HG03565 (cell line): Measurements from ENCODE around the gene ZMYM2.
A peak's percentile ranks its signal among the peaks of the same experiment; 100 is the strongest.
"Not testable (repeated sequence)": the region's sequence is repeated elsewhere in the genome, so short reads cannot be mapped to it uniquely, and the experiment has no call there.

ENCODE experiments used
- ATAC-seq: cut with Tn5 transposase; IDR thresholded peaks from one replicate; pipeline ENCODE4 v1.9.1; 2021; ENCODE audit warnings: mild to moderate bottlenecking, moderate library complexity; ENCODE audit not compliant: unreplicated experiment

Gene ZMYM2

GRCh38 chr13:19958155-19959111 lies at the start of gene ZMYM2:
Gene ZMYM2, plus strand, starts transcription at chr13:19958727. Its CDS starts 34,346 bp downstream, at chr13:19993073.
- peak; percentile 68 for ATAC-seq

- no peak for ATAC-seq
Measured at GRCh38 chr13:19910336-19911072, 48.0 kb upstream of the ZMYM2 start.

DNA sequence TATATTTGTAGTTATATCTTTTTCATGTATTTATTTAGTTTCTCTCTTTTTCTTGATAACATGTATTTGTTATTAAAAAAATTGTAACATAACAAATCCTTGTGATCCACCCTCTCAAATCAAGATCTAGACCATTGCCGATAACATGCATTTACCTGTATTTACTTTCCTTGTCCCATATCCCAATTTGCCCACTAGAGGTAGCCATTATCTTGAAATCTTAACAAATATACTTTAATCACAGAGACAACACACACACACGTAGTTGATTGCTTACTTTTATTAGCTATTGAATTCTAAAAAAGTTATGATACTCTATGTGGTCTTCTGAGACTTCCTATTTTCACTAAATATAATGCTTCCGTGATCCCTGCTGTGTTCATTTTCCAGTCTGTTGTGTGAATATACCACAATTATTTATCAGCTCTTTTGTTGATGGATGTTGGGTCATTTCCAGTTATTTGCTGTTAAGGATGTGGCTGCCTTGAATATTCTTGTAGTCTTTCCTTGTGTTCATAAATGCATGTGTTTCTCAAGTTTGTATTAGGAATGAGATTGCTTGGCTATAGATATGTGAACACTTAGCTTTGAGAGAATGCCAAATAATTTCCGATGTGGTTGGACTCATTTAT lies 31.3 kb upstream of the ZMYM2 start:
- ATAC-seq: no peak

GRCh38 chr13:19940106-19940505 lies 18.4 kb upstream of the ZMYM2 start:
- no peak for ATAC-seq

DNA sequence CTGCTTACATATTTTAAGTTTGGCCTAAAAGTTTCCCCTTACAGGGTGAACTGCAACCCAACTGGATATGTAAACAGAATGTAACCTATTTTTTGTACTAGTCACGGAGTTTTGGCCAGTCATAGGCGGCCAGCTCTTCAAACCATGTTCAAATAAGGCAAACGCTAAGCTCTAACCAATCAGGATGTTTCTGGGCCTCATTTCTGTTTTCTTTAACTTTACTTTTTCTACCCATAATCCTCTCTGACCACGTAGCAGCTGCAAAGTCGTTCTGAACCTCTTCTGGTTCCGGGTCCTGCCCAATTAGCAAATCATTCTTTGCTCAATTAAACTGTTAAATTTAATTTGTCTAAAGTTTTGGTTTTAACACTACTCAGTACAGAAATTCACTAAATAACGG lies 8.2 kb upstream of the ZMYM2 start:
- no peak for ATAC-seq

DNA sequence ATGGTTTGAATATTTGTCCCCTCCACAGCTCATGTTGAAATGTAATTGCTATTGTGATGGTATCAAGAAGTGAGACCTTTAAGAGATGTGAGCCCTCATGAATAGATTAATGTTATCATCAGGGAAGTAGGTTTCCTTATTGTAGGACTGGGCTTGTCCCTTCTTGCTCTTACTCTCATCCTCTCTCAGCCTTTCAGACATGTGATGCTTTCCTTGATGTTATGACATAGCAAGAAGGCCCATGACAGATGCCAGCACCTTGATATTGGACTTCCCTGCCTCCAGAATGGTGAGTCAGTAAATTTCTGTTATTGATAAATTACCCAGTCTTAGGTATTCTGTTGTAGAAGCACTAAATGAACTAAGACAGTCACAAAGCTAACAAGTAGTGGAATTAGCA lies 5.7 kb upstream of the ZMYM2 start:
- no peak for ATAC-seq

GRCh38 chr13:19955873-19956559 lies 2.5 kb upstream of the ZMYM2 start:
- no peak for ATAC-seq

GRCh38 chr13:19957320-19958154 lies 990 bp upstream of the ZMYM2 start:
- ATAC-seq: peak; percentile 29

DNA sequence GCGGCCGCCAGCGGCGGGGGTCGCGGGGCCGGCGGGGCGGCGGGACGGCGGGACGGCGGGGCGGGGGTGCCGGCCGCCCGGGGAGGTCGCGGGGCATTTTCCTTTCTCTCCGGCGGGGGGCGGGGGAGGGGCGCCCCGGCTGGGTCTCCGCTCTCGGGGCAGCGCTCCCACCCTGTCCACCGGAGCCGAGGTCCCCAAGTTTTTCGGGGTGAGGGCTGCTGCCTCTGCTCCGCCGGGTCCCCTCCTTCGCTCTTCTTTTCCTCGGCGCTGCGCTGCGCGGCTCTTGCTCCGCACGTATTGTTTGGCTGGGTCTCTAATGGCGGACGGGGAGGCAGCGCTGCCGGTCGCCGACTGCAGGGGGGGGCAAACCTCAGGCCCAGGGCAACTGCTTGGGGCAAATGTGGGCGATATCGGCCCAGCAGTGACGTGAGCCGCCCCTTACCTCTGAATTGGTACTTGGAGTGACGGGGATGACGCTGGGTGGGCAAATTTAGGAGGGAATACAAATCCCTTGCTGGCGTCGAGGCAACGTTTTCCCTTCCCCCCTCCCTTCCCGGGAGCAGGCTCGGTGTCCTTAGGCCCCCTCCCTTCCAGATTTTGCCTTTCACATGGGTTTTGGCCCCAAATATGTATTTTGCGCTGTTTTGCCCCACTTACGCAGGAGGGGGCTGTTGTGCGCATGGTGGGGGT lies 759 bp downstream of the ZMYM2 start:
- ATAC-seq: no peak

DNA sequence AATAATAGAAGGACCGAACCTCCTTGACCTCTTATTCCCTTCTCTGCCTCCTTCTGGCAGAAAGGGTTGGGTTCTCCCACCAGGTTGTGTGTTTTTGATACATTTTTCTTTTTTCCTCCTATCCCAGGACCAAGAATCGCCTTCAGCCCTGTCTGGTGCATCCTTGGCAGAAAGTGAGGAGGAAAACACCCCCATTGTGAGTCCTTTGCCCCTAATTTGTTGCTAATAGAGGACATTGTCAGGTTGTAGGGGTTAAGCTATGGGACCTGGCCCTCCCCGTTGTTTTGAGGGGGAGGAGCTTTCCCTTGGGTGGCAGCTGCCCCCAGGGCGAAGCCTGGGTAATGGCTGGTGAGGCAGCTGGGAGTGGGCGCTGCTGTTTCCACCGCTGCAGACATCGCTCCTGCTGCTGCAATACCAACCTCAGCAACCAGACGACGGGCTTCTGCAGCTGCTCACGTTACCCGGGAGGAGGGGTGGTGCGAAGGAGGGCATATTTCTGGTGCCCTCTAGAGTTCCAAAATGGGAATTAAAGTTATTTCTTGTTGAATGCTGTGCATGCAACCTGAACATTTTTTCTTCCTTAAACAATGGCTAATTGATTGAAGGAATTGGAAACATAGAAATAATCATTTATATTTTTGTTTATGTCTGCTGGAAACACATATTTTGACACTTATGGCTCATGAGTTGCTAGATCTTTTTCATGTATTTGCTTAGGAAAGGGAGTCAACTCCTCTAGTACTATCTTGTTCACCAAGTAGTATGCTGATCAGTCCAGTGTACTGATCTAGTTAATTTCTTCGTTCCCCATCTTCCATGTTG lies 1.5 kb downstream of the ZMYM2 start:
- ATAC-seq: peak; percentile 30

DNA sequence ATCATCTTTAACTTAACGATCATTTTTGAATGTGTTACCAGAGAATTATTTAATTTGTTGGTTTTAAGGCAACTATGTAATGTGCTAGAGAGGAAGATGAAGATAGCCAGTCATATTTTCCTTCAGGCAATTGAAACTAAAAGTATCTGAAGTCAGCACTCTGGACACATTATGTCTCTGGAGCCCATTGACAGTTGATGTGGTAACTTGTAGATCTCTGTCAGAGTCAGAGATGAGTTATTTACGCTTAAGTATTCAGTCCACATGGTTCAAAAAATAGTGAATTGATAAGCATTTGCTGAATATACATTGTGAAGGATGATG lies 2.1 kb downstream of the ZMYM2 start:
- no peak for ATAC-seq

GRCh38 chr13:19961489-19961888 lies 3.0 kb downstream of the ZMYM2 start:
- no peak for ATAC-seq

- ATAC-seq: no peak
Measured at GRCh38 chr13:19961924-19962323, 3.4 kb downstream of the ZMYM2 start.

- no peak for ATAC-seq
Measured at GRCh38 chr13:19962894-19963293, 4.4 kb downstream of the ZMYM2 start.

- ATAC-seq: no peak
Measured at GRCh38 chr13:19967621-19968020, 9.1 kb downstream of the ZMYM2 start.

DNA sequence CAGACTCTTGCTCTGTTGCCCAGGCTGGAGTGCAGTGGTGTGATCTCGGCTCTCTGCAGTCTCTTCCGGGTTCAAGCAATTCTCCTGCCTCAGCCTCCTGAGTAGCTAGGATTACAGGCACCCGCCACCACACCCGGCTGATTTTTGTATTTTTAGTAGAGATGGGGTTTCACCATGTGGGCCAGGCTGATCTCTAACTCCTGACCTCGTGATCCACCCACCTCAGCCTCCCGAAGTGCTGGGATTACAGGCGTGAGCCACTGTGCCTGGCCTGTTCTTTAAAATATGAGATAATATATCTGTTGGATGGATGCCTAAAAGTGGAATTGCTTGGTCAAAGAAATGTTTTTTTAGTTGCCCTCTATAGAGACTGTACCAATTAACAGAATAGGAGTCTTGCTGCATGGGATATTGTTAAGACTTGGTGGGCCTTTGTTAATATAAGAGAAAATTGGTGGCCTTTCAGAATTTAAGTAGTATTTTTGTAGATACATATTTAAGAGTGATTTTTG lies 16.0 kb downstream of the ZMYM2 start:
- not testable (repeated sequence) for ATAC-seq

- ATAC-seq: no peak
Measured at GRCh38 chr13:19978831-19979437, 20.4 kb downstream of the ZMYM2 start.

GRCh38 chr13:19981685-19982238 lies 23.2 kb downstream of the ZMYM2 start:
- ATAC-seq: no peak
